HG03460 (cell line): Measurements from ENCODE around the gene EPHB1.

Experiments
- ATAC-seq: cut with Tn5 transposase; IDR thresholded peaks from one replicate; pipeline ENCODE4 v1.9.1; 2021; ENCODE audit not compliant: unreplicated experiment

EPHB1 gene

GRCh38 chr3:135272026-135272669, 477.1 kb downstream of the EPHB1 start:
- no peak for ATAC-seq

GRCh38 chr3:135292162-135292561, 497.1 kb downstream of the EPHB1 start:
- ATAC-seq: no peak

- no peak for ATAC-seq
Observed at GRCh38 chr3:135301670-135302069, 506.6 kb downstream of the EPHB1 start.

- ATAC-seq: no peak
Observed at GRCh38 chr3:135304378-135304777, 509.3 kb downstream of the EPHB1 start.
